ENCODE measurements around the gene KCNJ4.
"Not testable (repeated sequence)": the region's sequence is repeated elsewhere in the genome, so short reads cannot be mapped to it uniquely, and the experiment has no call there.

KCNJ4 gene

DNA sequence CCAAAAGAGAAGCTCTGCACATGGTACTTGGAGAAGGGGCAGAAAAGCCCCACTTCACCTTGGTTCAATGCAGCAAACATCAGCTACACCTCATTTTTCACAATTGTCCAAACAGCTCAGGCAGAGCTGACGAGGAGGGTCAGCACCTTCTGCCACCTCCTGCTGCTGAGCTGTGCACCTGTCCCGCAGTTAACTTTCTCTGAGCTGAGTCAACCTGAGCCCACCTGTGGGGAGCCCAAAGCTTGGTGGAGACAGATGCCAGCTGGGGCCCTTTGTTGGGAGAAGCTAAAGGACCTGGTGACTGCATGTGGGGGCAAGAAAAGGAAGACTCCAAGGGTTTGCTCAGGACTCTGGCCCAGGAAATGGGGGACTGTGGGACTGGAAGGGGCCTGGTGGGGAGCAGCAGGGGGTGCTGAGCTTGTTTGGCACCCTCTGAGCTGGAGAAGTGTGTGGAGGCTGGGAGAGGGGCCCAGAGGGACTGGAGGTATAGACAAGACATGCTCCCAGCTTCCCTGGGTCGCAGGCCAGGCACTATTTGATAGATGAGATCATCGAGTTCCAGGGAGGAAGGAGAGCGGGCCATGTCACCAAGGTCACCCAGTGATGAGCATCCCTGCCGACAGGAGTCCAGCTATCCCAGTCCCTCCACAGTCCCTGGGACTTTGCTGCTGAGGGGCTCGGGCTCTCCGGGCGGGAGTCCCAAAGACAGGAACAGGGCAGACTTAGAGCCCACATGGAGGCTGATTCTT is 53.5 kb downstream of the KCNJ4 start:
- Histone ChIP-seq H3K27ac (no peak overlapping the region), H3K4me3 (no peak overlapping the region)
- TF ChIP-seq, protein P1, sequence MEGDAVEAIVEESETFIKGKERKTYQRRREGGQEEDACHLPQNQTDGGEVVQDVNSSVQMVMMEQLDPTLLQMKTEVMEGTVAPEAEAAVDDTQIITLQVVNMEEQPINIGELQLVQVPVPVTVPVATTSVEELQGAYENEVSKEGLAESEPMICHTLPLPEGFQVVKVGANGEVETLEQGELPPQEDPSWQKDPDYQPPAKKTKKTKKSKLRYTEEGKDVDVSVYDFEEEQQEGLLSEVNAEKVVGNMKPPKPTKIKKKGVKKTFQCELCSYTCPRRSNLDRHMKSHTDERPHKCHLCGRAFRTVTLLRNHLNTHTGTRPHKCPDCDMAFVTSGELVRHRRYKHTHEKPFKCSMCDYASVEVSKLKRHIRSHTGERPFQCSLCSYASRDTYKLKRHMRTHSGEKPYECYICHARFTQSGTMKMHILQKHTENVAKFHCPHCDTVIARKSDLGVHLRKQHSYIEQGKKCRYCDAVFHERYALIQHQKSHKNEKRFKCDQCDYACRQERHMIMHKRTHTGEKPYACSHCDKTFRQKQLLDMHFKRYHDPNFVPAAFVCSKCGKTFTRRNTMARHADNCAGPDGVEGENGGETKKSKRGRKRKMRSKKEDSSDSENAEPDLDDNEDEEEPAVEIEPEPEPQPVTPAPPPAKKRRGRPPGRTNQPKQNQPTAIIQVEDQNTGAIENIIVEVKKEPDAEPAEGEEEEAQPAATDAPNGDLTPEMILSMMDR (IDR thresholded peaks at IDR 0.05), result no peak
- DNase-seq (ENCODE audit: low spot score), result no peak

DNA sequence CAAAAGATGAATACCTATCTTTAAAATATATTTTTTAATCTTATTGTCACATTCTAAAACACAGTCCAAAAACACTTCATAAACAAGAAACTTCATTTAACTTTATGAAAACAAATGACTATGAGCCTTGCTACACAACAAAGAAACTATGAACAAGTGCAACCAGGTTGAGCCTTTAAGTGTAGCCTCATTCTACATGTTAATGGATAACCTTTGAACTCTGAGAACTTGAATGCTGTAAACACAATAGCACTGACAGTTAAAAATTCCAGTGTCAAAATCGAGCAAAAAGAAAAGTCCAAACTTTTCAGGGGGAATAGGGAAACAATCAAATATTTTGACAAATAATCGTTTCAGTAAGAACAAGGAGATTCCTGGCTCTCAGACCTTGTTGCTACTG is 54.7 kb downstream of the KCNJ4 start:
- H3K27ac ChIP-seq; H3K4me3 ChIP-seq; DNase-seq (ENCODE audit: low spot score): not testable (repeated sequence)

DNA sequence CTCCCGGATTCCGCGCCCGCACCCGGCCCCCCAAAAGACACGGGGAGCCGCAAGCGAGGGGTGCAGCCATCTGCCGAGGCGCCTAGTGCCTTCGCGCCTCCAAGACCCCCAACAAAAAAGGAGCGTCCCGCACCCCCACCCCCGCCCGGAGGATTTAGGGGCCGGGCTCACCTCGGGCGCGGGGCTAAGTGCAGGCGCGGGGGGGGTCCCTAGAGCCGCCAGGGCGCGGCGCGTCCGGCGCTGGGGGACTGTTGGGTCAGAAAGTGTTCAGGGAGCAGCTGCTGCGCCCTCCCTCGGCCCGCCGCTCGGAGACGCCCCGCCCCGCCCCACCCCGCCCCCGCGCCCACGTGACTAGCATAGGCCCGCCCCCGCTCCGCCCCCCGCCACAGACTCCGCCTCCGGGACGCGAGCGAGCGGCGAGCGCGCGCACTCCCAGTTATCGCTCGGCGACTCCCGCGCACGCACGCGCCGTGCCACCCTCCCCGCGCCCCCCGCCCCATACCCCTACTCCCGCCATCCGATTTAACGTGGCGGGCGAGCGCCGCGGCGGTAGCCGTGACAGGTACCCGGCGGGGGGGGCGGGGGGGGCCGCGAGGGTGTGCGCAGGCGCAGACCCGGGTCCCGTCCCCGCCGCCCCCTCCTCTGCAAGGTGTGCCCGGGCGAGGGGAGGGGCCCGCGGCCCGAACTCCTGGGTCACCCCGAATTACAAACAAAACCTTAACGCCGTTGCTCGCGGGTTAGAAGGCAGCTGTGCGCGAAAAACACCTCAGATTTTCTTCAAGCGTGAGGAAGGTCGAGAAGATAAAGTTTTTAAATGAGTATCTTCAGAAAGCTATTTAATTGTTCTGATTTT is 56.2 kb downstream of the KCNJ4 start:
- TF ChIP-seq, protein P1 (IDR thresholded peaks at IDR 0.05), result no peak
- DNase-seq (ENCODE audit: low spot score), result peak; percentile 89
- H3K27ac ChIP-seq, result peak overlapping the region; percentile 76 to 94
- peak overlapping the region; percentile 95 for H3K4me3 ChIP-seq

DNA sequence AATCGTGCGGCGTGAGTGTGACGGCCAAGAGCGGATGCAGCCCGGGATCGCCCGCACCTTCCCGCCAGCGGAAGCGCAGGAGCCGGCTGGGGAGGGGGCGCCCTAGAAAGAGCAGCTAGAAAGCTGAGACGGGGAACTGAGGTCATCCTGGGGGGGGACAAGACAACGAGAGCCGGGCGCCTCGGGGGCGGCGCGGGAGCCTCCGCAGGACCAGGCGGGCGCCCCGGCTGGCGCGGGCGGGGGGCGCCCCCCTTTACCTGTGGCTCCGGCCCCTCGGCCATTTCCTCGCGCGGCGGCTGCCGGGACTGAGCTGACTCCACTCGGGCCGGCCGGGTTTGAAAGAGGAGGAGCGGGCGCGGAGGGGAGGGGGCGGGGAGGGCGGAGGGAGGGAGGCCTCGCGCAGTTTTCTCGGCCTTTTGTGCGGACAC is 56.8 kb downstream of the KCNJ4 start:
- H3K27ac ChIP-seq, result peak overlapping the region; percentile 76 to 94
- H3K4me3 ChIP-seq, result peak overlapping the region; percentile 95
- DNase-seq (ENCODE audit: low spot score), result not testable (repeated sequence)

DNA sequence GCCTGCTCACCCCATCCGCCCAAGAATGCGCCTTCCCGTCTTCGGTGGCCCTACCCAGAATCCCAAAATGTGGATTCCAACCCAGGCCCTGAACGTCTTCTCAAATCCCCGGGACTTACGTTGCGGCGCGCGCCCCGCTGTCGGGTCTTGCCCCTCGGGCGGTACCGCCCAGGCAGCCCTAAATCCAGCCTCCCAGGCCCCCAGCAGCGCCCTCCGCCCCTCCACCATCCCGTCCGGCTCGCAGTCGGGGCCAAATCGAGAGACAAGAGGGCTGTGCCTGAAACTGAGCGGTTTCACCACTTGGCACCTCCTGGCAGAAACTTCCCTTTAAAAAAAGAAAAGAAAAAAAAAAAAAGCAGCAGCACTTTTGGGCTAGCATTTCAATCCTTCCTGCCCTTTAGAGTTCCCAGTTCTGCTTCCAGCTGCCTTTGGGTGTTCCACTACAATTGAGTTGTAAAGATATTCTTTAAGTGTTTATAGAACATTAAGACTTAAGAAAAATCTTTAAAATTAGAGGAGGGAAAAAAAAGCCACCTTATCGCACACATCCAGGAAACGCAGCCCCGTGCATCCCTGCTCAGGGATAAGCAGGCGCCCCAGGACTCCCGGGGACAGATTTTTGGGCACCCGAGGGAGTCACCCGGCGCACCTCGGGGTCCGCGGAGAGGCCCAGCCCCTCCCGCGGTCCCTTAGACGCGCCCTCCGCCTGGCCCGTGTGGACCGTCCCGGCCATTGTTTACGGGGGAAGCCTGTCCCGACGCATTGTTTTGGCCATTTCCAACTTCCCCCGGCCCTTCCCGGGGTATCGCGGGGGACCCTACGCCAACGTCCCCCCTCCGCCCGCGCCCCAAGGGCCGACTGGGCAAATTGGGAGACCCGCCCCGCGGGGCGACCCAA is 57.6 kb downstream of the KCNJ4 start:
- no peak for DNase-seq (ENCODE audit: low spot score)
- TF ChIP-seq, protein P1 (IDR thresholded peaks at IDR 0.05), result no peak
- H3K27ac ChIP-seq, result peak overlapping the region; percentile 76 to 94
- H3K4me3 ChIP-seq, result peak overlapping the region; percentile 95

DNA sequence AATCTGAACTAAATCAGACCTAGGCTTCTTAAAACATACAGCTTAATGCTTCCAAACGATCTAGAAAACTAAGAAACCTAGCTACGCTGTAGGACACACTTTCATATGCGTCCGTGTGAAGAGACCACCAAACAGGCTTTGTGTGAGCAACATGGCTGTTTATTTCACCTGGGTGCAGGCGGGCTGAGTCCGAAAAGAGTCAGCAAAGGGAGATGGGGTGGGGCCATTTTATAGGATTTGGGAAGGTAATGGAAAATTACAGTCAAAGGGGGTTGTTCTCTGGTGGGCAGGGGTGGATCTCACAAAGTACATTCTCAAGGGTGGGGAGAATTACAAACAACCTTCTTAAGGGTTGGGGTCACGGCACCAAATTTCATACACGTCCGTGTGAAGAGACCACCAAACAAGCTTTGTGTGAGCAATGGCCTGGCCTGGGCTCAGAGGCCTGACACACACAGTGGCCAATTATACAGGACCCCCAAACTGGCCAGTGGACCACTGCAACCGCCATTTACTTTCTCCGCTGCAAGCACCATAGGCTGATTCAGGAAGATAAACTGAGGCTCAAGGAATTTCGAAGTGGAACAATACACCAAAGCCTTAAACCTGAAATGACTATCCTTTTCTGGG is 58.4 kb downstream of the KCNJ4 start:
- peak overlapping the region; percentile 95 for H3K4me3 ChIP-seq
- H3K27ac ChIP-seq, result peak overlapping the region; percentile 76 to 82
- not testable (repeated sequence) for DNase-seq (ENCODE audit: low spot score)

DNA sequence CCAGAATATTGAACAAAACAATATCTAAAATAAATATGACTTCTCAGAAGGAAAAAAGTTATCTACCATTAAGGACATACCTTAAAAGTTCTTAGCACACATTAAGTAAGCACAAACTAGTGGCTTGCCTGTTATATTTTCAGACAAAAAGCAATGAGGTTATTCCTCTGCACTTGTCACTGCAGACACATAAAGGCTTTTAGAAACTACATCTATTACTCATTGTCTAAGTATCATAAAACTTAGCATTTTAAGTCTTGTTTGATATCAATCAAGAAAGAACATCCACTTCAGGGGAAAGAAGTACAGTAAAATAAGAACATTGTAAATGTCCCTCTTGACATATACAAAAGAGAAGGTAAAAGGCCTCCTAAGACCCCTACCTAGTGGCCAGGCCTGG is 59.1 kb downstream of the KCNJ4 start:
- H3K27ac ChIP-seq; H3K4me3 ChIP-seq; DNase-seq (ENCODE audit: low spot score): not testable (repeated sequence)

DNA sequence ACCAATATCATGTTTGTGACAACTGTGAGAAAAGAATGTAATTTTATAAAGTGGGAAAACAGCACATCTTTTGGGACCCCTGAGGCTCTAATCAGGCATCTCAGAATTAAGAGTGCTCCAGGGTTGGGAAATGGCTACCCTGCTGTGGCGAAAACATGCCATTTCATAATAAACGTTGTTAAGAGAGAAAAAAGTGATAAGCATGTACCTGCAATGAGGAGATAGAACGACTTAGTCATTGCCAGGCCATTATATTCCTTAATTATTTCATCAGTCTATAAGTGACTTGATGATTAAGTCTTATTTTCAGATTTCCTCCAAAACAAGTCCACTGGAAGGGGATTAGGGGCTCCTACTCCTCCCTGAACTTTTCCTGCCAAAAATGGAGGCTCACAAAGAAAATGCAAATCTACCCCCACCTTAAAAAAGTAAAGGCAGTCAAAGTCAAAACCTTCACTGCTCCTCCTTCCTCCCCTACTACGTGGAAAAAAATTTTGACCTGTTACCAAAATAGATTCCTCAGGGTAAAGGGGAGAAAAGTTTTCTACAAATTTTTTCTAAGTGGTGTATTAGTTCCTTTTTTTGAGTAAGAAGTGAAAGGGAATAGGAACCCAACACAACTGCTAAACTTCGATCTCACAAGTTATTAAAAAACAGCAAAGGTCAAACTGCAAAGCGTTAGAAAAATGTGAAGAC is 59.9 kb downstream of the KCNJ4 start:
- DNase-seq (ENCODE audit: low spot score); H3K4me3 ChIP-seq; H3K27ac ChIP-seq: not testable (repeated sequence)

DNA sequence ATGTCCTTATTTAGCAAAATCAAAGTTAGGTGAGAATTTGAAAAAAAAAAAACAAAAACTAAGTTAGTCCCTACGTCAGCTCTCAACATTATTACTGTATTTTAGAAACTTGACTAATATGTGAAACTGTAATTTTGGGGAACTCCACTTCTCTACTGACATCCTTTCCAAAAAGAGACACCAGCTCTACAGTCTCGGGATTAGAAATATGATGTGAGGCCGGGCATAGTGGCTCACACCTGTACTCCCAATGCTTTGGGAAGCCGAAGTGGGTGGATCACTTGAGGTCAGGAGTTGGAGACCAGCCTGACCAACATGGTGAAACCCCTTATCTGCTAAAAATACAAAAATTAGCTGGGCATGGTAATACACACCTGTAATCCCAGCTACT is 65.6 kb downstream of the KCNJ4 start:
- not testable (repeated sequence) for H3K4me3 ChIP-seq; H3K27ac ChIP-seq; DNase-seq (ENCODE audit: low spot score)

DNA sequence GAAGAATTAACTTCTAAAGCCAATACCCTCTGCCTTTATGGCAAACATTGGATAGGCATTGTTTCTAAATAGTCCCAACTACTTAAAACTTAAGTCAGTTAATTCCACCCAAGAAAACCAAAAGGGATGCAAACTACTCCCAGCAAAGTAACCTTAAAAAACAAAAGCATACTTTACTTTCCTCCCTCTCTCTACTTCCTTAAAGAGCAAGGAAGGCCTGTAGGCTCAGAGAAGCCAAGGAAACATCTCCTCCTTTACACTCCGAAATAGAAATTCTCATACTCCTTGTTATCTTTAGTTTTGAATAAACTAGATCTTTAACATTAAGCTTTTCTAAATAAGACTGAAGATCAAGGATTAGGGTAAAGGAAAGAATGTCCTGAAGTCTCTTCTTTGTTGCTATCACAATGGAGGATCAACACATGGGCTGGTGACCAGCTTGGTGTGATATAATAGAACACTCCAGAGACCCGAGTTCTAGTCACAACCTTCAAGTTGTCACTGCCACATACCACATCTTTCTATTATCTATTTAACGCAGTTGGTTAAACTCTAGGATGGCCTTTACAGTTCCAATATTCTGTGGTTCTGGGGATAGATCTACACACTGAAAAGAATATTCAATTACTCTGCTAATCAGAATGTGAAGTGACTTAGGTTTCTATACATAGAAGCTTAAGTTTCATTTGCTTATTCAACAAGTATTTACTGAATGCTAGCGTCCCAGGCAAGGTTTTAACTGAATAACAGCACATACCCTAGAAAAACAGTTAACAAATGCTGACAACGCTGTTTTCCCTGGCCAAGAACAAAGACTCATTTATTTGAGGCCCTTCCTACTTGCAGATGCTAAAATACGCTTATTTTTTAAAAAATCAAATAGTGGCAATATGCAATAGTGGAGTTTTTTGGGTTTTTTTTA is 66.2 kb downstream of the KCNJ4 start:
- H3K4me3 ChIP-seq; H3K27ac ChIP-seq; DNase-seq (ENCODE audit: low spot score): not testable (repeated sequence)

DNA sequence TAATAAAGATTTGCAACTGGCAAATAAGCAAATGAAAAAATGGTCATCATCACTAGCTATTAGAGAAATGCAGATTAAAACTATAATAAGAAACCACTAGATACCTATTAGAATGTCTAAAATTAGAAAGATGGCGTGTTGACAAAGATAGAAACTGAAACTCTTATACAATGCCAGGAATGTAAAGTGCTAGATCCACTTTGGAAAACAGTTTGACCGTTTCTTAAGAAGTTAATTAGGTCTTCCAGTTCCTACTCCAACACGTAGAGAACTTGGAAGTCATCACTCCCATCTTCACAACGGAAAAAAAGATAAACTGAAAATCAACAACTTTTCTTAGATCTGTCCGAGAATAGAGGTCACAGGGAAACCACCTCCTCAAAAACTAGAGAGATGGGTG is 68.1 kb downstream of the KCNJ4 start:
- not testable (repeated sequence) for DNase-seq (ENCODE audit: low spot score); H3K4me3 ChIP-seq; H3K27ac ChIP-seq
